H9 (cell line): ENCODE data around the gene PRG2. TPM values are rescaled to one million over a fixed set of nuclear protein-coding genes. Genes with fewer than 3 reads are reported as not detected.

Source experiments
- DNase-seq: peaks from one replicate; pipeline ENCODE4 v3.0.0-alpha.2; 2017
- H2AFZ ChIP-seq: one replicate; pipeline ENCODE4 v1.6.1; 2013; ENCODE audit warnings: mild to moderate bottlenecking, low read length, control low read depth, moderate library complexity
- H2AK5ac ChIP-seq: 2 replicates; pipeline ENCODE4 v1.6.1; 2013; ENCODE audit warnings: low read length, control low read depth, mixed read lengths; ENCODE audit not compliant: insufficient read length
- H2BK120ac ChIP-seq: one replicate; pipeline ENCODE4 v1.6.1; 2013; ENCODE audit warnings: low read depth, mild to moderate bottlenecking, low read length, control low read depth, inconsistent platforms; ENCODE audit not compliant: poor library complexity, severe bottlenecking
- H2BK12ac ChIP-seq: 2 replicates; pipeline ENCODE4 v1.6.1; 2013; ENCODE audit warnings: low read length, control low read depth, mixed read lengths, low read depth; ENCODE audit not compliant: insufficient read length
- H2BK15ac ChIP-seq: 2 replicates; pipeline ENCODE4 v1.6.1; 2013; ENCODE audit warnings: low read depth, low read length, control low read depth
- H2BK20ac ChIP-seq: one replicate; pipeline ENCODE4 v1.6.1; 2013; ENCODE audit warnings: low read depth, mild to moderate bottlenecking, low read length, control low read depth, inconsistent platforms; ENCODE audit not compliant: poor library complexity, severe bottlenecking
- H2BK5ac ChIP-seq: 2 replicates; pipeline ENCODE4 v1.6.1; 2013; ENCODE audit warnings: low read length, control low read depth, mixed read lengths; ENCODE audit not compliant: insufficient read length
- H3K14ac ChIP-seq: 2 replicates; pipeline ENCODE4 v1.6.1; 2013; ENCODE audit warnings: low read length, control low read depth; ENCODE audit not compliant: insufficient read depth
- H3K18ac ChIP-seq: 2 replicates; pipeline ENCODE4 v1.6.1; 2013; ENCODE audit warnings: low read depth, mild to moderate bottlenecking, mixed read lengths, low read length, control low read depth; ENCODE audit not compliant: insufficient read length
- H3K23ac ChIP-seq: 2 replicates; pipeline ENCODE4 v1.6.1; 2013; ENCODE audit warnings: low read length, control low read depth, mixed read lengths, low read depth; ENCODE audit not compliant: insufficient read length
- H3K23me2 ChIP-seq: 2 replicates; pipeline ENCODE4 v1.6.1; 2013; ENCODE audit warnings: low read depth, mild to moderate bottlenecking, mixed read lengths, low read length, control low read depth; ENCODE audit not compliant: insufficient read length, poor library complexity, severe bottlenecking
- H3K27ac ChIP-seq: 2 replicates; pipeline ENCODE4 v1.5.1; 2013; ENCODE audit warnings: low read length, control low read depth, mixed read lengths, low read depth; ENCODE audit not compliant: insufficient read length
- H3K27me3 ChIP-seq: 2 replicates; pipeline ENCODE4 v1.6.1; 2013; ENCODE audit warnings: low read length, control low read depth, inconsistent platforms; ENCODE audit not compliant: insufficient read depth
- H3K4ac ChIP-seq: 2 replicates; pipeline ENCODE4 v1.6.1; 2013; ENCODE audit warnings: low read depth, mild to moderate bottlenecking, control low read depth, inconsistent platforms, low read length, moderate library complexity
- H3K4me1 ChIP-seq: 2 replicates; pipeline ENCODE4 v1.6.1; 2013; ENCODE audit warnings: low read length, control low read depth, inconsistent platforms; ENCODE audit not compliant: insufficient read depth
- H3K4me2 ChIP-seq: 2 replicates; pipeline ENCODE4 v1.6.1; 2013; ENCODE audit warnings: low read length, control low read depth, mixed read lengths; ENCODE audit not compliant: insufficient read length, insufficient read depth
- H3K56ac ChIP-seq: 2 replicates; pipeline ENCODE4 v1.6.1; 2013; ENCODE audit warnings: low read depth, mild to moderate bottlenecking, mixed read lengths, low read length, control low read depth; ENCODE audit not compliant: insufficient read length
- H3K79me1 ChIP-seq: 2 replicates; pipeline ENCODE4 v1.6.1; 2013; ENCODE audit warnings: low read depth, mild to moderate bottlenecking, moderate library complexity, low read length, control low read depth, inconsistent platforms; ENCODE audit not compliant: insufficient read depth, poor library complexity, severe bottlenecking
- H3K79me2 ChIP-seq: 2 replicates; pipeline ENCODE4 v1.6.1; 2013; ENCODE audit warnings: low read length, control low read depth, inconsistent platforms; ENCODE audit not compliant: insufficient read depth
- H3K9ac ChIP-seq: 2 replicates; pipeline ENCODE4 v1.6.1; 2013; ENCODE audit warnings: low read length, control low read depth, mixed read lengths; ENCODE audit not compliant: insufficient read length; ENCODE audit errors: extremely low read depth
- H3K9me3 ChIP-seq: one replicate; pipeline ENCODE4 v1.6.1; 2013; ENCODE audit warnings: low read depth, low read length, inconsistent platforms; ENCODE audit not compliant: control insufficient read depth
- H3T11ph ChIP-seq: one replicate; pipeline ENCODE4 v1.6.1; 2013; ENCODE audit warnings: mild to moderate bottlenecking, low read length, control low read depth, inconsistent platforms
- H4K20me1 ChIP-seq: one replicate; pipeline ENCODE4 v1.6.1; 2013; ENCODE audit not compliant: control insufficient read depth, insufficient read length, insufficient read depth
- H4K5ac ChIP-seq: 2 replicates; pipeline ENCODE4 v1.6.1; 2013; ENCODE audit warnings: low read depth, mild to moderate bottlenecking, mixed read lengths, low read length, control low read depth; ENCODE audit not compliant: insufficient read length
- H4K8ac ChIP-seq: replicated peaks from 2 replicates; pipeline ENCODE4 v1.6.1; 2013; ENCODE audit warnings: low read length, control low read depth, mixed read lengths, low read depth; ENCODE audit not compliant: insufficient read length
- H4K91ac ChIP-seq: 2 replicates; pipeline ENCODE4 v1.6.1; 2013; ENCODE audit warnings: low read depth, mild to moderate bottlenecking, moderate library complexity, mixed read lengths, low read length, control low read depth; ENCODE audit not compliant: insufficient read length
- H3K27ac Mint-ChIP-seq, 3 experiments: 2 replicates in 2 of 3; 3 replicates in 1 of 3; pipeline ENCODE4 v1.8.0; 2020 to 2021; ENCODE audit warnings: mixed read lengths in 3 of 3, mild to moderate bottlenecking in 1 of 3, moderate library complexity in 1 of 3
- H3K27me3 Mint-ChIP-seq: 2 replicates; pipeline ENCODE4 v1.8.0; 2021; ENCODE audit warnings: low read depth, mild to moderate bottlenecking, moderate library complexity, mixed read lengths
- H3K36me3 Mint-ChIP-seq, 3 experiments: 2 replicates in 2 of 3; 3 replicates in 1 of 3; pipeline ENCODE4 v1.8.0; 2020 to 2021; ENCODE audit warnings: low read depth in 3 of 3, mixed read lengths in 3 of 3; ENCODE audit not compliant: insufficient read depth in 1 of 3
- H3K4me1 Mint-ChIP-seq, 2 experiments: 2 replicates each; pipeline ENCODE4 v1.8.0; 2020; ENCODE audit warnings: mixed read lengths in 2 of 2
- H3K4me3 Mint-ChIP-seq, 2 experiments: 2 replicates in 1 of 2; 3 replicates in 1 of 2; pipeline ENCODE4 v1.8.0; 2020 to 2021; ENCODE audit warnings: mild to moderate bottlenecking in 2 of 2, mixed read lengths in 2 of 2, moderate library complexity in 1 of 2
- H3K9me3 Mint-ChIP-seq, 2 experiments: 2 replicates in 1 of 2; 3 replicates in 1 of 2; pipeline ENCODE4 v1.8.0; 2020; ENCODE audit warnings: mild to moderate bottlenecking in 2 of 2, mixed read lengths in 2 of 2, moderate library complexity in 1 of 2
- CTCF ChIP-seq: fragments of 200-600 bp; sonication (generic); conservative IDR thresholded peaks from 3 replicates; pipeline ENCODE4 v1.8.0; 2021; ENCODE audit warnings: antibody characterized with exemption, mild to moderate bottlenecking
- WGBS: extraction: QIAGEN DNeasy Blood & Tissue Kit; methylation state at CpG from one replicate; pipeline ENCODE4 v1.1.7; 2013; ENCODE audit warnings: missing lambda C conversion rate, low lambda C conversion rate, mixed read lengths; ENCODE audit not compliant: insufficient read length; ENCODE audit errors: extremely low coverage; 5-methylcytosine and 5-hydroxymethylcytosine counted together
- total RNA-seq: library from RNA; stranded (reverse); gene quantifications from 2 replicates; pipeline ENCODE4 v1.2.1, GENCODE V29; 2021

Gene PRG2
- total RNA-seq, 1 experiment from 2014 or later, result not detected

DNA sequence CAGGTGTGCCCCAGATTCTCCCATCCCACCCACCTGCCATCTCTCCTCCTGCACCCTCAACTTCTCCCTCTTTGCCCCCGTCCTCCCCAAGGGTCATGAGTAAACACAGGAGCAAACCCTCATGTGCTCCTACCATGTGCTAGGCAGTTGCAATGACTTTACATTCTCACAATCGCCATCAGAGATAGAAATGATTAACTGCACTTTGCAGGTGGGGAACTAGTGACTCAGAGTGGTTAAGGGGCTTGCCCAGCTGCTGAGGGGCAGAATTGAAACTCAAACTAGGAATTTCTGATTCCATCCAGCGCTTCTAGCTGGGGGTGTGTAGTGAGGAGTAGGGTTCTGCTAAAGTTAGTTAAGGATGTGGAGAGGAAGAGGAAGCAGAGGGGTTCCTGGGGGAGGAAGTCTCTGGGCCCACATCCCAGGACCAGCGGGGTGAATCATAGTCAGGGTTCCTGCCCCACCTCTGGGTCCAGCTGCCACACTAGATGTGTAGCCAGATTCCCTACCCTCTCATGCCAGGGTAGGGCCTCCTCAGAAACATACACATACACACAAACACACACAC, 16.0 kb upstream of the PRG2 start:
- Histone ChIP-seq H2BK5ac (no peak overlapping the region), H3K4ac (no peak overlapping the region), H3K79me1 (no peaks in the 10 kb centered on the region), H4K91ac (no peak overlapping the region), H2AFZ (no peak overlapping the region), H3K9me3 (no peaks in the 10 kb centered on the region), H4K20me1 (no peaks in the 10 kb centered on the region), H3T11ph (no peak overlapping the region), H3K23me2 (no peaks in the 10 kb centered on the region), H3K23ac (no peak overlapping the region), H4K8ac (no peak overlapping the region), H3K79me2 (no peaks in the 10 kb centered on the region), H2BK20ac (no peak overlapping the region), H2BK15ac (no peak overlapping the region), H2BK12ac (no peak overlapping the region), H2AK5ac (no peak overlapping the region), H3K27ac (no peak overlapping the region), H3K4me1 (no peaks in the 10 kb centered on the region), H2BK120ac (no peak overlapping the region), H3K56ac (no peak overlapping the region), H3K4me2 (no peak overlapping the region), H3K9ac (no peak overlapping the region), H3K27me3 (no peaks in the 10 kb centered on the region), H4K5ac (no peak overlapping the region), H3K18ac (no peak overlapping the region), H3K14ac (no peak overlapping the region)
- H3K4me3 Mint-ChIP-seq, result no peak overlapping the region
- peak overlapping the region in 1 of 3 experiments; percentile 25; a peak in 1 of 7 replicates for H3K27ac Mint-ChIP-seq
- H3K9me3 Mint-ChIP-seq, result no peaks in the 10 kb centered on the region; a peak in 1 of 5 replicates
- H3K4me1 Mint-ChIP-seq, result 0 out of 4 replicates have a peak, but pooled peaks cover 0 to 3% of the 10 kb centered on the region in 2 experiments
- no peak for DNase-seq
- peaks cover 3% of the 10 kb centered on the region; the same call in 1 of the 2 replicates for H3K27me3 Mint-ChIP-seq
- TF ChIP-seq CTCF, result no peak
- H3K36me3 Mint-ChIP-seq, result peaks cover 8 to 32% (median 20%) of the 10 kb centered on the region in 3 experiments; a peak in 6 of 7 replicates
- no CpG with 5 or more reads among the region's 4 CpGs for WGBS
